Lower leg skin (tissue), 3 donors: ENCODE data around the gene CKAP2.

Experiments
- CTCF ChIP-seq, 3 donors: fragments of 450-650 bp; IDR thresholded peaks; one replicate each; pipeline ENCODE4 v1.5.1; 2016; ENCODE audit warnings: antibody characterized with exemption in 3 of 3, mild to moderate bottlenecking in 3 of 3, moderate library complexity in 2 of 3
- POLR2A ChIP-seq, 2 donors: fragments of 450-650 bp; IDR thresholded peaks; one replicate each; pipeline ENCODE4 v1.6.1; 2016 to 2017; ENCODE audit warnings: antibody characterized with exemption in 2 of 2, mild to moderate bottlenecking in 1 of 2, moderate library complexity in 1 of 2

- no peak for TF ChIP-seq POLR2A (IDR thresholded peaks at IDR 0.05)
- TF ChIP-seq CTCF (IDR thresholded peaks at IDR 0.05): no peak
Measured at GRCh38 chr13:52412128-52412527, 43.1 kb upstream of the CKAP2 start.
